GM18951 (cell line): Measurements from ENCODE around the gene SH3RF3.

ENCODE experiments used
- POLR2A ChIP-seq: IDR thresholded peaks from 4 replicates; pipeline ENCODE4 v1.6.1; 2011; ENCODE audit warnings: mild to moderate bottlenecking; ENCODE audit not compliant: insufficient read length, insufficient read depth; ENCODE audit errors: extremely low read depth
- in situ Hi-C: fragments of 300-500 bp; cut with MboI; formaldehyde crosslinking; loops from one replicate; pipeline ENCODE4 v1.12.0; 2022; ENCODE audit warnings: low sequenced_read_pairs, mixed read lengths, inconsistent platforms; ENCODE audit not compliant: unreplicated experiment

The SH3RF3 gene

GRCh38 chr2:109404681-109405080, 275.7 kb downstream of the SH3RF3 start:
- no peak for TF ChIP-seq POLR2A
- in situ Hi-C loops: no loop called here

DNA sequence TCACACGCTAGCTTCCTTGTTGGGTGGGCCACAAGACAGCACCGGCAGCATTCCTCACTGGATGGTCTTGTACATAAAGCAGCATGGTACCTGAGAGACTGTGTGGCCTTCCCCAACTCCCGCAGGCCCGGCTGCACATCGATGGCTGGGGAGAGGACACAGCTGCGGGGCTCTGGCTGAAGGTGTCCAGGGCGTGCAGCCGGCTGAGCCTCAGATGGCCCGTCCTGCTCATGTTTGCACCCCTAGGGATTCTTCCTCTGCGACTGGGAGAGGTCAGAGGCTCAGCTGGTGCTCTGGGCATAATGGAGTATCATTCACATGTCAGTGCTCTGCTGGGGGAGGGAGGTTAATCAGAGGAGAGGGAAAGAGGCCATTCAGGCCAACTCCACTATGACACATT, 276.9 kb downstream of the SH3RF3 start:
- in situ Hi-C loops: no loop called here
- no peak for TF ChIP-seq POLR2A

DNA sequence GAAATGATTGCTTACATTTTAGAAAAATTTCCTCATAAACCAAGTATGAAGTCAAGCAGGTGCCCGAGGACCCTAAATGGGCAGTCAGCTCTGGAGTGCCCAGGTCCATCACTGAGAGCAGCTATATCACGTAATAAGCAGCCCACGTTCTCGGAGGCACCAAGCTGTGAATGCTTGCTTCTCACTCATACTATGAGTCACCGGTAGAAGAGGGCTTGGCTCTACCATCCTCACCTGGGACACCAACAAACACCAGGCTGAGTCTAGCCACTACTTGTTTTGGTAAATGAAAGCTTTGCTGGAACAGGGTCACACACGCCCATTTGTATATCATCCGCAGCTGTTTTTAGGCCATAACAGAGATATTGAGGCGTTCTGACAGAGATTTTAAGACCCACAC, 277.3 kb downstream of the SH3RF3 start:
- in situ Hi-C loops: no loop called here
- no peak for TF ChIP-seq POLR2A

DNA sequence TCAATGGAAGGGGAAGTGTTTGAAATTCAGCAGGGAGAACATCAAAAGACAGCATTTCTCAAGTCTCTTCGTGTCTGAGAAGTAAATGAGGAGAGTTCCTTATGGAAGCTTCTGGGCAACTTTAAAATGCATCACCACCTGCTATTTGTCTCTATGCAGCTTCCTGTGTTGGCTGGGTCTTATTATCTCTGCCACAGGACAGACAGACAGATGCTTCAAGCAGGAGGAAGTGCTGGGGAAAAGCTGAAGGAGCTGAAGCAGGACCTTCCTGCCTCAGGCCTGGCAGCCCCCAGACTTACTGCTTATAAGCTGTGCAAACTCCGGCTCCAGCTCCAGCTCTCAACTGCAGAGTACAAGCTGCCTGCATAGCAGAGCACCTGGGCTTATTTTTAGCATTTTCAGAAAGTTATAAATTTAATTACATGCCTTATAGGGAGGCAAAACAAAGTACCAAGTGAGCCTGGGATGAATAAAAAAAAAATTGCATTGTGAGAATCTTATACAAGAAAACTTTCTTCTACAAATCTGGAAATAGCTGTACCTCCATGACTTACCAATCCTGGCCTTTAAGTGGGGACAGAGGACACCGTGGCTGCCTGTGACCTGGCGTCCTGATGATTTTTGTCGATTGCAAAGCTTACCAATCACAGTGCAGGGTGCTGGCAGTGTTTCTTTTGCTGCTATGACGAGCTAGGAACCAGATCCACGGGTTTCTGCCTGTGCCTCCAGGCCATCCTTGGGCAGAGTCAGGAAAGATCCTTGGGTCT, 278.5 kb downstream of the SH3RF3 start:
- in situ Hi-C loops: no loop called here

GRCh38 chr2:109408043-109408335, 279.0 kb downstream of the SH3RF3 start:
- in situ Hi-C loops: no loop called here
- no peak for TF ChIP-seq POLR2A

More for the DNA sequence above, 278.5 kb downstream of the SH3RF3 start:
- no peak for TF ChIP-seq POLR2A

GRCh38 chr2:109409321-109410038, 280.5 kb downstream of the SH3RF3 start:
- TF ChIP-seq POLR2A: no peak
- in situ Hi-C loops: no loop called here

DNA sequence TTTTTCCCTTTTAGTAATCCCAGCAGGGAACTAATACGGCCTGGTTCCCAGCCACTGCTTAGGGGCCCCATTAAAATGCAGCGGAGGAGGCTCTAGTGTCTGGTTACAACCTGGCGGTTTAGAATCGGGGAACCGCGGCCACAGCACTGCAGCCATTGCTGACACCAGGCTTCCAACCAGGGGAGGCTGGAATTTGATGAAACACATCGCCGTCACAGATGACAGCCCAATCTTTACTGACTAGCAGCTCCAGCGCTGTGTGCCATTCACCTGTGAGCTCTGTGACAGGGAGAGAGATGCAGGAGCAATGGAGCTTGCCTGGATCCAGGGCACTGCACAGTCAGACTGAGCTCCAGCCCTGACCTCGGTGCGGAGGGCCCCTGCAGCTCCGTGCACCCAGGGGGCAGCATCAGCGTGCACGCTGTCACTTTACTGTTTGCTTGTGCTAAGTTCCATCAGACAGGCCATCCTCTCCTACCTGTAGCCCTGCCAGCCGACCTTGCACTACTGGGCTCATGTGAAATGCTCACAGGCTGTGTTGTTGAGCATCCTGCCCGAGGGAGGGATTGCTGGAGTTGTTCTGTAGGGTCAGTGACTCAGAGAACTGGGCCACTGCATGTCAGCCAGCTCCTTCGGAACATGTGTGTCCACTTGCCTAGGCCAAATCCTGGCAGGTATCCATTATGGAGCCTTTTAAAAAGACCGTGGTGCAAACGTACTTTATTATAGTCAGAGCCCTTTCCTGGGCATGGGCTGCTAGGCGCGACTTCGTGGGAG, 281.2 kb downstream of the SH3RF3 start:
- in situ Hi-C loops: no loop called here
- no peak for TF ChIP-seq POLR2A

- in situ Hi-C loops: no loop called here
Measured at GRCh38 chr2:109411640-109412325, 282.8 kb downstream of the SH3RF3 start.

GRCh38 chr2:109415581-109416013, 286.6 kb downstream of the SH3RF3 start:
- in situ Hi-C loops: no loop called here
- TF ChIP-seq POLR2A: no peak

More at GRCh38 chr2:109411640-109412325, 282.8 kb downstream of the SH3RF3 start:
- no peak for TF ChIP-seq POLR2A

DNA sequence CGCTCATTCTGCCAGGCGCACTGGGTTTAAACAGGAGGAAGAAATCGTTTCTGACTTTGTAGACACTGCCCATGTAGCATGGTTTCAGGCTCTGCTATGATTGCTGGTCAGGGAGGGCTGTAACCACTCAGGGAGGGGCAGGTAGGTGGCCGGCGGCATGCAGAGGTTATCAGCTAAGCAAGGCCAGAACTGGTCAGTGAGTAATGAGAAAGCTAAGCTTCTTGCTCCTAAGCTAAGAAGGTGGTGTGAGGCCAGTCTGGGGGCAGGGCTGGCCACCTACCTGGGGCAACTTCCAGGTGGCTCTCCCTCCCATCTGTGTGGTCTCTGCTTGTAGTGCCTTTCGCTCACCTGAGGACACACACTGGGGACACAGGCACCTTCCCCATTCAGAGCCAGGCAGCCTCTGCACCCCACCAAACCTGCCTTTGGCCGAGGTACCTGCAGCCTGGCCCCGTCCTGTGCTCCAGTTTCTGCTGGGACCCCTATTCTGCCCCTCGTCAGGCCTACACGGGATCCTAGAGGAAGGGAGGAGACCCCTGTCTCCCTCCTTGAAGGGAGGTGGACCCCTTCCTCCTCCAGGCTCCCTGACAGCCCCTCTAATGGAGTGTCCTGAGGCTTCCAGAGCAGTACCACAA, 288.8 kb downstream of the SH3RF3 start:
- in situ Hi-C loops: no loop called here
- TF ChIP-seq POLR2A: no peak

DNA sequence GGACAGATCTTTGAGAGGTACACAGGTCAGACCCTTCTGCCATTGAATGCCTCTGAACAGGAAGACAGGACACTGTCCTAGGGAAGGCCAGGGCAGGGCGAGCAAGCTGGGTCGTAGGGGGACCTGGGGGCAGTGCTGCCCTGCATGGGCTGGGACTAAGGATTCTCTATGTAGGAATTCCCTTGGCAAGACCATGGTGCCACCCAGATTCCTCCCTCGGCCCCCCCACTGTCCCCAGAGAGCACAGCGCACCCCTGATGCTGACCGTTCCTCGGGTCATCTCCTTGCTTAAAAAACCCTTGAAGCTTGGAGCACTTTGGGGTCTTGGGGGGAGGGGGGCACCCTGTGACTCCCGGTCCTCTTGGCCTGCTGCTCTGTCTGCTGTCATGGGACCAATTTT, 289.7 kb downstream of the SH3RF3 start:
- in situ Hi-C loops: no loop called here
- TF ChIP-seq POLR2A: no peak

DNA sequence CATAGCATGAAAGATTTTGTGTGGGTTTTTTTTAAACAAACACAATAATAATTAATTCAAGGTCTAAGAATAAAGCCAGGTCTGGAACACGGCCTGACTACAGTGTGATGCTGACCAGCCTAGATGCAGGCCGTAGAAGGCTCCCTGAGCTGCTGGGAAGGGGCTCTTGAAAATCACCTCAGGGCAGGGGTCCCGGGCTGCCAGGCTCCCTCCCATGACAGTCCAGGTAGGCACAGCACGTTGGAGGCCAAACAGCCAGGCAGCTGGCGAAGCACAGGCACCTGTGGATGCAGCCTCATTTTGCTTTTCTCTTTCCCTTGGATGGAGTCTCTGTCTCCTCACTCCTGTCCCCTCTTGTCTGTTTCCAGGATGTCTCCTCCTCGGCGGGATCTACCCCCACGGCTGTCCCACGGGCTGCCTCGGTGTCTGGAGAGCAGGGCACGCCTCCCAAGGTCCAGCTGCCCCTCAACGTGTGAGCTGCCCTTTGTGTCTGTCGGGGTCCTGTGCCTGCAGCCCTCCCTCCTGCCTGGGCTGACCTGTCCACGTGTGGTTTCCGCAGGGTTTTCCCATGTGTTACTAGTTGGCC, 290.3 kb downstream of the SH3RF3 start:
- in situ Hi-C loops: no loop called here

More for the DNA sequence above, 290.3 kb downstream of the SH3RF3 start:
- no peak for TF ChIP-seq POLR2A
